IMR-90 (cell line): ENCODE data around the gene HMX1. TPM values are rescaled to one million over a fixed set of nuclear protein-coding genes. Genes with fewer than 3 reads are reported as not detected.

ENCODE experiments used
- ATAC-seq: fragments of 200-7000 bp; cut with Tn5 transposase; 2 replicates; pipeline ENCODE4 v1.9.1; 2020; ENCODE audit warnings: low read depth, mild to moderate bottlenecking, moderate library complexity
- BruUV-seq: library from RNA; stranded (reverse); fragments of 400-500 nt; replicated peaks from 2 replicates; lab custom pipeline; 2021; lab: Mats Ljungman, UMichigan
- CTCF ChIA-PET: fragments of 300-600 bp; formaldehyde crosslinking; extraction: SDS; loops from one replicate; lab custom pipeline; 2021; ENCODE audit warnings: antibody characterized with exemption; lab: Yijun Ruan, JAX
- POLR2A ChIA-PET: fragments of 300-600 bp; sonication (Branson Sonifier 250); formaldehyde crosslinking; loops from one replicate; lab custom pipeline; 2022; ENCODE audit warnings: antibody characterized with exemption; ENCODE audit not compliant: unreplicated experiment; lab: Charles Lee
- DNase-seq: peaks from one replicate; pipeline ENCODE4 v3.0.0; 2013
- H2AFZ ChIP-seq: replicated peaks from 2 replicates; pipeline ENCODE3; 2013; ENCODE audit warnings: low read length, mild to moderate bottlenecking; ENCODE audit not compliant: poor library complexity
- H2AK5ac ChIP-seq: 2 replicates; pipeline ENCODE4 v1.6.1; 2013; ENCODE audit warnings: low read depth, low read length, inconsistent platforms
- H2AK9ac ChIP-seq: replicated peaks from 2 replicates; pipeline ENCODE3; 2013; ENCODE audit warnings: mild to moderate bottlenecking, low read depth, low read length, moderate library complexity; ENCODE audit not compliant: poor library complexity
- H2BK120ac ChIP-seq: 2 replicates; pipeline ENCODE4 v1.6.1; 2013; ENCODE audit warnings: low read depth, low read length, inconsistent platforms
- H2BK15ac ChIP-seq: 3 replicates; pipeline ENCODE4 v1.6.1; 2013; ENCODE audit warnings: low read depth, low read length, inconsistent platforms
- H2BK20ac ChIP-seq: 2 replicates; pipeline ENCODE4 v1.6.1; 2013; ENCODE audit warnings: low read depth, mild to moderate bottlenecking, inconsistent platforms, low read length, moderate library complexity
- H2BK5ac ChIP-seq: 2 replicates; pipeline ENCODE4 v1.6.1; 2013; ENCODE audit warnings: mild to moderate bottlenecking, low read depth, low read length, inconsistent platforms; ENCODE audit not compliant: poor library complexity, severe bottlenecking
- H3K14ac ChIP-seq: replicated peaks from 2 replicates; pipeline ENCODE4 v1.6.1; 2013; ENCODE audit warnings: low read depth, low read length, inconsistent platforms
- H3K18ac ChIP-seq: 2 replicates; pipeline ENCODE4 v1.6.1; 2013; ENCODE audit warnings: low read depth, low read length, control low read depth
- H3K23ac ChIP-seq: 2 replicates; pipeline ENCODE4 v1.6.1; 2013; ENCODE audit warnings: low read depth, low read length, inconsistent platforms
- H3K27ac ChIP-seq: 2 replicates; pipeline ENCODE4 v1.5.1; 2013; ENCODE audit warnings: mild to moderate bottlenecking, control low read depth, low read length; ENCODE audit not compliant: insufficient read depth
- H3K27me3 ChIP-seq: 2 replicates; pipeline ENCODE4 v1.6.1; 2013; ENCODE audit warnings: low read length; ENCODE audit not compliant: control insufficient read depth, insufficient read depth
- H3K36me3 ChIP-seq: 2 replicates; pipeline ENCODE4 v1.6.1; 2013; ENCODE audit warnings: low read length, mixed read lengths; ENCODE audit not compliant: control insufficient read depth, insufficient read depth
- H3K4ac ChIP-seq: 2 replicates; pipeline ENCODE4 v1.6.1; 2013; ENCODE audit warnings: low read depth, low read length, inconsistent platforms
- H3K4me1 ChIP-seq: 2 replicates; pipeline ENCODE4 v1.6.1; 2013; ENCODE audit warnings: low read length, mixed read lengths; ENCODE audit not compliant: control insufficient read depth, insufficient read depth
- H3K4me2 ChIP-seq: 2 replicates; pipeline ENCODE4 v1.6.1; 2013; ENCODE audit warnings: low read depth, mild to moderate bottlenecking, control low read depth, low read length, moderate library complexity
- H3K4me3 ChIP-seq: 2 replicates; pipeline ENCODE4 v1.5.1; 2013; ENCODE audit warnings: low read depth, mild to moderate bottlenecking, control low read depth, low read length, moderate library complexity; ENCODE audit not compliant: insufficient read depth
- H3K56ac ChIP-seq: 2 replicates; pipeline ENCODE4 v1.6.1; 2013; ENCODE audit warnings: low read length, inconsistent platforms; ENCODE audit not compliant: insufficient read depth; ENCODE audit errors: extremely low read depth
- H3K79me1 ChIP-seq, 2 experiments: 2 replicates each; pipeline ENCODE4 v1.6.1; 2013; ENCODE audit warnings: low read length in 2 of 2, inconsistent platforms in 1 of 2, low read depth in 1 of 2
- H3K9ac ChIP-seq: 2 replicates; pipeline ENCODE4 v1.6.1; 2013; ENCODE audit warnings: low read depth, low read length, control low read depth
- H3K9me1 ChIP-seq: 2 replicates; pipeline ENCODE4 v1.6.1; 2013; ENCODE audit warnings: low read length, inconsistent platforms; ENCODE audit not compliant: insufficient read depth
- H3K9me3 ChIP-seq: 2 replicates; pipeline ENCODE4 v1.6.1; 2013; ENCODE audit warnings: low read length; ENCODE audit not compliant: control insufficient read depth, insufficient read depth
- H4K20me1 ChIP-seq: 2 replicates; pipeline ENCODE4 v1.6.1; 2013; ENCODE audit warnings: low read length, inconsistent platforms; ENCODE audit not compliant: insufficient read depth
- H4K5ac ChIP-seq: 2 replicates; pipeline ENCODE4 v1.6.1; 2013; ENCODE audit warnings: mild to moderate bottlenecking, low read depth, low read length, control low read depth
- H4K8ac ChIP-seq, 2 experiments: 2 replicates each; pipeline ENCODE4 v1.6.1; 2013; ENCODE audit warnings: low read depth in 2 of 2, low read length in 2 of 2, control low read depth in 1 of 2, inconsistent platforms in 1 of 2
- H4K91ac ChIP-seq: 2 replicates; pipeline ENCODE4 v1.6.1; 2013; ENCODE audit warnings: low read depth, low read length, inconsistent platforms; ENCODE audit not compliant: insufficient read depth
- FOS ChIP-seq: fragments of 150-350 bp; IDR thresholded peaks from 2 replicates; pipeline ENCODE4 v1.6.1; 2016; ENCODE audit warnings: low read depth, low read length
- MAZ ChIP-seq: IDR thresholded peaks from 2 replicates; pipeline ENCODE4 v1.6.1; 2012; ENCODE audit warnings: low read depth, mild to moderate bottlenecking, low read length, improper control_type of control experiment, moderate library complexity, borderline replicate concordance
- MXI1 ChIP-seq: IDR thresholded peaks from 2 replicates; pipeline ENCODE4 v1.6.1; 2012; ENCODE audit warnings: low read depth, mild to moderate bottlenecking, low read length, moderate library complexity, borderline replicate concordance
- POLR2A ChIP-seq: IDR thresholded peaks from 2 replicates; pipeline ENCODE4 v1.6.1; 2012; ENCODE audit warnings: mild to moderate bottlenecking, low read depth, low read length
- RAD21 ChIP-seq: IDR thresholded peaks from 2 replicates; pipeline ENCODE4 v1.6.1; 2012; ENCODE audit warnings: low read length, improper control_type of control experiment
- RCOR1 ChIP-seq: IDR thresholded peaks from 2 replicates; pipeline ENCODE4 v1.6.1; 2012; ENCODE audit warnings: mild to moderate bottlenecking, low read length, improper control_type of control experiment; ENCODE audit not compliant: insufficient replicate concordance
- SMC3 ChIP-seq: fragments of 150-350 bp; IDR thresholded peaks from 2 replicates; pipeline ENCODE4 v1.6.1; 2016; ENCODE audit warnings: low read depth, mild to moderate bottlenecking, antibody characterized with exemption, low read length, moderate library complexity
- USF2 ChIP-seq: fragments of 150-350 bp; IDR thresholded peaks from 2 replicates; pipeline ENCODE4 v1.6.1; 2017; ENCODE audit warnings: mild to moderate bottlenecking, antibody characterized with exemption, low read length, low read depth
- WGBS, 2 experiments: methylation state at CpG; one replicate each; pipeline versions ENCODE4 v1.1.5 to v1.1.7; 2013; ENCODE audit warnings: missing lambda C conversion rate in 2 of 2; ENCODE audit not compliant: insufficient read length in 1 of 2; ENCODE audit errors: extremely low coverage in 2 of 2; 5-methylcytosine and 5-hydroxymethylcytosine counted together
- dilution Hi-C: fragments of 300-500 bp; cut with HindIII; formaldehyde crosslinking; loops from one replicate; pipeline ENCODE4 v1.14.3; 2018; ENCODE audit warnings: low sequenced_read_pairs; ENCODE audit not compliant: unreplicated experiment
- in situ Hi-C: fragments of 300-500 bp; cut with MboI; formaldehyde crosslinking; loops from 3 replicates; pipeline ENCODE4 v1.14.3; 2019; ENCODE audit warnings: low sequenced_read_pairs, inconsistent platforms, mixed read lengths
- intact Hi-C: fragments of 100-400 bp; cut with micrococcal nuclease; formaldehyde crosslinking; loops from 2 replicates; pipeline ENCODE4 v1.10.0; 2022
- polyA plus RNA-seq, 3 experiments: library from polyadenylated mRNA; depleted of rRNA; stranded (reverse); fragments of >200 nt; gene quantifications; 2 replicates each; pipeline ENCODE4 v1.2.3, GENCODE V29; 2012; ENCODE audit warnings: low replicate concordance in 1 of 3
- total RNA-seq: library from RNA; depleted of rRNA; stranded (reverse); fragments of >200 nt; gene quantifications from 2 replicates; pipeline ENCODE4 v1.2.3, GENCODE V29; 2012

Gene HMX1
- total and polyA plus RNA-seq, 2 of the 4 experiments (the other 2 are of a cell fraction) = not detected

- Histone ChIP-seq H4K91ac (no peak overlapping the region), H3K9me3 (no peaks in the 10 kb centered on the region), H2BK20ac (no peak overlapping the region), H3K27me3 (peaks cover 71% of the 10 kb centered on the region), H3K56ac (no peak overlapping the region), H3K79me1 (no peaks in the 10 kb centered on the region), H2BK120ac (no peak overlapping the region), H3K4ac (no peak overlapping the region), H3K36me3 (no peaks in the 10 kb centered on the region), H4K8ac (no peak overlapping the region), H4K5ac (no peak overlapping the region), H3K14ac (no peak overlapping the region), H3K4me3 (no peak overlapping the region), H3K9ac (no peak overlapping the region), H3K27ac (no peak overlapping the region), H2AK5ac (no peak overlapping the region), H3K4me1 (no peaks in the 10 kb centered on the region), H2BK5ac (no peak overlapping the region), H2AFZ (no peak overlapping the region), H3K4me2 (no peak overlapping the region), H3K18ac (no peak overlapping the region), H4K20me1 (no peaks in the 10 kb centered on the region), H3K9me1 (no peaks in the 10 kb centered on the region), H2BK15ac (no peak overlapping the region), H2AK9ac (no peak overlapping the region), H3K23ac (no peak overlapping the region)
- dilution Hi-C loops = no loop called here
- in situ Hi-C loops = no loop called here
- DNase-seq = no peak
- WGBS, 2 experiments = 2% methylated on average over 29 of the region's 74 CpGs; no CpG with 5 or more reads in 1 of the 2 experiments
- BruUV-seq = no TSS peak
- ChIA-PET POLR2A (no interaction called here), CTCF (no interaction called here)
- no peak for ATAC-seq
- TF ChIP-seq RAD21 = no peak
- no peak for TF ChIP-seq USF2
- TF ChIP-seq SMC3 = no peak
- no peak for TF ChIP-seq FOS
- TF ChIP-seq POLR2A = no peak
- no peak for TF ChIP-seq MXI1
- TF ChIP-seq MAZ = no peak
- no peak for TF ChIP-seq RCOR1
- intact Hi-C loops = no loop called here
Observed at GRCh38 chr4:8857766-8858700, 13.6 kb downstream of the HMX1 start.
